HG03135 (cell line): Measurements from ENCODE around the gene ZNF337.
"Not testable (repeated sequence)": the region's sequence is repeated elsewhere in the genome, so short reads cannot be mapped to it uniquely, and the experiment has no call there.

ENCODE experiments used
- ATAC-seq: cut with Tn5 transposase; IDR thresholded peaks from one replicate; pipeline ENCODE4 v1.9.1; 2021; ENCODE audit warnings: mild to moderate bottlenecking, moderate library complexity; ENCODE audit not compliant: unreplicated experiment

ZNF337 gene

GRCh38 chr20:25630615-25631014 lies 66.0 kb downstream of the ZNF337 start:
- ATAC-seq, result not testable (repeated sequence)

- ATAC-seq, result no peak
These were observed 66.7 kb downstream of the ZNF337 start for GRCh38 chr20:25629816-25630499.

- no peak for ATAC-seq
These were observed 69.9 kb downstream of the ZNF337 start for GRCh38 chr20:25626779-25627178.

GRCh38 chr20:25624500-25624939 lies 72.1 kb downstream of the ZNF337 start:
- no peak for ATAC-seq
